IgD-negative memory B cell (primary cell): Measurements from ENCODE around the gene GNB3. TPM values are rescaled to one million over a fixed set of nuclear protein-coding genes. Genes with fewer than 3 reads are reported as not detected.
"Not testable (repeated sequence)": the region's sequence is repeated elsewhere in the genome, so short reads cannot be mapped to it uniquely, and the experiment has no call there.

Experiments
- H3K27ac Mint-ChIP-seq, 3 donors: one replicate each; pipeline ENCODE4 v1.8.0; 2020 to 2022; ENCODE audit warnings: mild to moderate bottlenecking in 3 of 3, mixed read lengths in 3 of 3, moderate library complexity in 1 of 3
- H3K27me3 Mint-ChIP-seq: one replicate; pipeline ENCODE4 v1.8.0; 2021; ENCODE audit warnings: mixed read lengths
- H3K36me3 Mint-ChIP-seq: one replicate; pipeline ENCODE4 v1.8.0; 2020; ENCODE audit warnings: mild to moderate bottlenecking, mixed read lengths
- H3K4me1 Mint-ChIP-seq, 3 donors: one replicate each; pipeline ENCODE4 v1.8.0; 2020 to 2022; ENCODE audit warnings: mixed read lengths in 3 of 3, mild to moderate bottlenecking in 1 of 3
- H3K4me3 Mint-ChIP-seq, 4 donors: one replicate each; pipeline ENCODE4 v1.8.0; 2020 to 2022; ENCODE audit warnings: mild to moderate bottlenecking in 4 of 4, mixed read lengths in 4 of 4, moderate library complexity in 3 of 4
- H3K9me3 Mint-ChIP-seq, 3 donors: one replicate each; pipeline ENCODE4 v1.8.0; 2020 to 2021; ENCODE audit warnings: mixed read lengths in 3 of 3, mild to moderate bottlenecking in 1 of 3
- polyA plus RNA-seq: library from polyadenylated mRNA; unstranded; fragments of 300-500 nt; fragmentation: Illumina TruSeq; gene quantifications from one replicate; pipeline ENCODE4 v1.2.3, GENCODE V29; 2021

Gene GNB3
- polyA plus RNA-seq, 1 donor from 2014 or later: not detected

GRCh38 chr12:6852651-6853354 lies 12.1 kb downstream of the GNB3 start:
- Mint-ChIP-seq H3K27me3 (no peaks in the 10 kb centered on the region), H3K36me3 (peaks cover 9% of the 10 kb centered on the region), H3K4me1 (peaks cover 10 to 21% (median 13%) of the 10 kb centered on the region in 3 donors), H3K9me3 (no peaks in the 10 kb centered on the region), H3K27ac (peak overlapping the region; percentile 80 to 100 (median 88)), H3K4me3 (peak overlapping the region; percentile 87 to 98 (median 96))

GRCh38 chr12:6853626-6854025 lies 12.9 kb downstream of the GNB3 start:
- no peaks in the 10 kb centered on the region for H3K9me3 Mint-ChIP-seq
- peaks cover 10% of the 10 kb centered on the region for H3K36me3 Mint-ChIP-seq
- H3K27ac Mint-ChIP-seq: peak overlapping the region in 2 of 3 donors; percentile 13 to 34
- H3K27me3 Mint-ChIP-seq: no peaks in the 10 kb centered on the region
- H3K4me3 Mint-ChIP-seq: peak overlapping the region in 3 of 4 donors; percentile 34 to 95 (median 87)
- H3K4me1 Mint-ChIP-seq: peaks cover 10 to 21% (median 14%) of the 10 kb centered on the region in 3 donors

DNA sequence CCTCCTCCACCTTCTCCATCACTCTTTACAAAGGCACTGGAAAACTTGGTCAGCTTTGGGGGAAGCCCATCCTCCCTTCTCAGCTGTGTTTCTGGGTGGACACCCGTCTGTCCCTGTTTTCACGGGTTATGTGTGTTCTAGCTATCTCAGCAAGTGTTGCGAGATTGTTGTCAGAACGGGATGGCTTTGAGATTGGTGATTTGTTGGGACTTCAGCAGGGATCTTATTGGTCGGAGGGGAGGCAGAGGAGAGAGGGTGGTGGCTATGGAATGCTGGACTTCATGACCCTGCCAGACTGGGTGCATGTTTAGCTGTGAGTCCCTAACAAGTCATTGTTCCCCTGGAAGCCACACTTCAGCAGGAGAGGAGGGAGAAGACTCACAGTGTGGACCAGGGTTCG lies 13.3 kb downstream of the GNB3 start:
- H3K4me3 Mint-ChIP-seq: peak overlapping the region in 1 of 4 donors; percentile 87
- no peaks in the 10 kb centered on the region for H3K9me3 Mint-ChIP-seq
- peaks cover 10 to 21% (median 14%) of the 10 kb centered on the region in 3 donors for H3K4me1 Mint-ChIP-seq
- H3K27ac Mint-ChIP-seq: peak overlapping the region in 1 of 3 donors; percentile 34
- H3K36me3 Mint-ChIP-seq: peaks cover 10% of the 10 kb centered on the region
- no peaks in the 10 kb centered on the region for H3K27me3 Mint-ChIP-seq

GRCh38 chr12:6855322-6855721 lies 14.6 kb downstream of the GNB3 start:
- H3K36me3 Mint-ChIP-seq: peaks cover 13% of the 10 kb centered on the region
- H3K27ac Mint-ChIP-seq: no peak overlapping the region
- no peak overlapping the region for H3K4me3 Mint-ChIP-seq
- H3K9me3 Mint-ChIP-seq: no peaks in the 10 kb centered on the region
- H3K4me1 Mint-ChIP-seq: peaks cover 8 to 14% (median 14%) of the 10 kb centered on the region in 3 donors
- no peaks in the 10 kb centered on the region for H3K27me3 Mint-ChIP-seq

DNA sequence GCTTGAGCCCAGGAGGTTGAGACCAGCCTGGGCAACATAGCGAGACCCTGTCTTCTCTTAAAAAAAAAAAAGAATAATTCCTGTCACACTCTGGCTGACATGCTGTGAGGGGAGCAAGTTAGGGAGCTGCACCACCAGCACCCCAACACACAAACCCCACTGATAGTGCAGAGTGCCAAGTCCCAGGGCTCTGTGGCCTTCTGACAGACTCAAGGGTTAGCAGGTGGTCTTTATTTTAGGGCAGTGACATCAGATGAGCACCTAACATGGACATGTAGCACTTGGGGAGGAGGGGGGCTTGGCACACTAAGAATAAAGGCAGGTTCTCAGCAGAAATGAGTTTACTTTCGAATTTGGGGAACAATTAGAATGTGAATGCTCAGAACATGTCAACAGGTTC lies 18.1 kb downstream of the GNB3 start:
- no peak overlapping the region for H3K27ac Mint-ChIP-seq
- H3K9me3 Mint-ChIP-seq: no peaks in the 10 kb centered on the region
- peaks cover 2 to 6% (median 2%) of the 10 kb centered on the region in 3 donors for H3K4me1 Mint-ChIP-seq
- H3K4me3 Mint-ChIP-seq: no peak overlapping the region
- peaks cover 13% of the 10 kb centered on the region for H3K36me3 Mint-ChIP-seq
- H3K27me3 Mint-ChIP-seq: no peaks in the 10 kb centered on the region

DNA sequence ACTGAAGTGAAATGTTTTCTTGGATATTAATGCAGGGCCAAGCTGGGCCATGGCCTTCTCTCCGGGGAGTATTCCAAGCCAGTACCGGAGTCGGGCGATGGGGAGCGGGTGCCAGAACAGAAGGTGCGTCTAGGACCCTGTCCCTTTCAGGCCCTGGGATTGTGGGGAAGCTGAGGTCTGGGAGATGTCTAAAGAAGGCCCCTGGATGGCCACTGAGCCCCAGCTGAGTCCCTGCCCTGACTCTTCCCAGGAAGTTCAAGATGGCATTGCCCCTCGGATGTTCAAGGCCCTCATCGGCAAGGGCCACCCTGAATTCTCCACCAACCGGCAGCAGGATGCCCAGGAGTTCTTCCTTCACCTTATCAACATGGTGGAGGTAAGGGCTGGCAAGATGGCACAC lies 19.4 kb downstream of the GNB3 start:
- H3K4me3 Mint-ChIP-seq: peak overlapping the region in 1 of 4 donors; percentile 14
- no peaks in the 10 kb centered on the region for H3K27me3 Mint-ChIP-seq
- peaks cover 13% of the 10 kb centered on the region for H3K36me3 Mint-ChIP-seq
- H3K27ac Mint-ChIP-seq: no peak overlapping the region
- H3K9me3 Mint-ChIP-seq: no peaks in the 10 kb centered on the region
- peaks cover 0 to 5% (median 2%) of the 10 kb centered on the region in 3 donors for H3K4me1 Mint-ChIP-seq

GRCh38 chr12:6860942-6861341 lies 20.2 kb downstream of the GNB3 start:
- H3K9me3 Mint-ChIP-seq: no peaks in the 10 kb centered on the region
- H3K36me3 Mint-ChIP-seq: peaks cover 10% of the 10 kb centered on the region
- no peak overlapping the region for H3K27ac Mint-ChIP-seq
- H3K27me3 Mint-ChIP-seq: no peaks in the 10 kb centered on the region
- peaks cover 0 to 5% (median 2%) of the 10 kb centered on the region in 3 donors for H3K4me1 Mint-ChIP-seq
- peak overlapping the region in 1 of 4 donors; percentile 74 for H3K4me3 Mint-ChIP-seq

- H3K9me3 Mint-ChIP-seq: no peaks in the 10 kb centered on the region
- peaks cover under 1 to 5% (median 2%) of the 10 kb centered on the region in 3 donors for H3K4me1 Mint-ChIP-seq
- H3K4me3 Mint-ChIP-seq: peak overlapping the region in 1 of 4 donors; percentile 74
- no peaks in the 10 kb centered on the region for H3K27me3 Mint-ChIP-seq
- peaks cover 10% of the 10 kb centered on the region for H3K36me3 Mint-ChIP-seq
- no peak overlapping the region for H3K27ac Mint-ChIP-seq
Measured at GRCh38 chr12:6861391-6861790, 20.7 kb downstream of the GNB3 start.

DNA sequence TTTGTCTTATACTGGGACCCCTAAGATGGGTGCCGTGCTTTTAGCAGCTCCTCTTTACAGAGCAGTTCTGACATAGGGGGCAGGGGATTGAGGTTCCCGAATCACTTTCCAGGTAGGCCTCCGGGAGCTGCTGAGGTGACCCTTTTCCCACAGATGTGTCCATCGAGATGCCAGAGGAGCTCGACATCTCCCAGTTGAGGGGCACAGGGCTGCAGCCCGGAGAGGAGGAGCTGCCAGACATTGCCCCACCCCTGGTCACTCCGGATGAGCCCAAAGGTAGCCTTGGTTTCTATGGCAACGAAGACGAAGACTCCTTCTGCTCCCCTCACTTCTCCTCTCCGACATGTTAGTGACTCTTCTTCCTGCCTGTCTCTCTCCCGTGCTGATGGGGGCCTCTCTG lies 22.3 kb downstream of the GNB3 start:
- Mint-ChIP-seq H3K27ac (no peak overlapping the region), H3K36me3 (peaks cover 2% of the 10 kb centered on the region), H3K4me1 (peaks cover 0 to 3% (median 0%) of the 10 kb centered on the region in 3 donors), H3K9me3 (no peaks in the 10 kb centered on the region), H3K4me3 (peak overlapping the region in 1 of 4 donors; percentile 43), H3K27me3 (no peaks in the 10 kb centered on the region)

DNA sequence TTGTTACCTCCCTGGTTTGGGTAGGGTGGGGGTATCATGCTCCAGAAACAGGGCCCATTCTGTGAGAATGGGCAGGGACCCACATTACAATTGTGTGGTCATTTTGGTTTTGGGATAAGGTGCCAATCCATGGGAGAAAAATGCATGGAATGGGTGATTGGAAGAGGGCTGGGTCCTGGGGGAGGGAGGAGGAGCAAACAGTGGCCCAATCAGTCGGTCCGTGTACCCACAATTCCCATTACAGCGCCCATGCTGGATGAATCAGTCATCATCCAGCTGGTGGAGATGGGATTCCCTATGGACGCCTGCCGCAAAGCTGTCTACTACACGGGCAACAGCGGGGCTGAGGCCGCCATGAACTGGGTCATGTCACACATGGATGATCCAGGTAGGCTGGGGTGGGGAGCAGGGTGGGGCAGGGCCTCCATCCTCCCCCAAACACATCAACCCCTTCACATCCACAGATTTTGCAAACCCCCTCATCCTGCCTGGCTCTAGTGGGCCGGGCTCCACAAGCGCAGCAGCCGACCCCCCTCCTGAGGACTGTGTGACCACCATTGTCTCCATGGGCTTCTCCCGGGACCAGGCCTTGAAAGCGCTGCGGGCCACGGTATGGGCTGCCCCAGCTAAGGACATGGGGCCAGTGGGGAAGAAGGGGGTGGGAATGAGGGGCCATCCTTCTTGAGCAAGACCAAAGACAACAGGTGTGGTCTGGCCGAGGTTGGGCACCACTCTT lies 23.0 kb downstream of the GNB3 start:
- Mint-ChIP-seq H3K4me1 (peaks cover 4 to 8% (median 5%) of the 10 kb centered on the region in 3 donors), H3K27me3 (no peaks in the 10 kb centered on the region), H3K27ac (no peak overlapping the region), H3K36me3 (peaks cover 2% of the 10 kb centered on the region), H3K9me3 (no peaks in the 10 kb centered on the region), H3K4me3 (peak overlapping the region in 3 of 4 donors; percentile 17 to 52 (median 41))

DNA sequence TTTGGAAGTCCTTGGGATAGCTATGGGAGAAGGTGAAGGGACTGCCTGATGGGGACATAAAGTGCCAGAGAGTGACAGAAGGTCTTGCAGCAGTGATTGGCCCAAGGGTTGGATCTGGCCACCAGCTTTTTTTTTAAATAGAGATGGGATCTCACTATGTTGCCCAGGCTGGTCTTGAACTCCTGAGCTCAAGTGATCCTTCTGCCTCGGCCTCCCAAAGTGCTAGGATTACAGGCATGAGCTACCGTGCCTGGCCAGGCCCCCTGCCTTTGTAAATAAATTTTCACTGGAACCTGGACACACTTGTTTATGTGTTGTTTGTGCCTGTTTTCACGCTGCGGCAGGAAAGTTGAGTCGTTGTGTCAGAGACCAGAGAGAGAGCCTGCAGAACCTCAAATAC lies 24.6 kb downstream of the GNB3 start:
- Mint-ChIP-seq H3K27ac (peak overlapping the region in 2 of 3 donors; percentile 26 to 39), H3K4me1 (peaks cover 14 to 17% (median 15%) of the 10 kb centered on the region in 3 donors)

DNA sequence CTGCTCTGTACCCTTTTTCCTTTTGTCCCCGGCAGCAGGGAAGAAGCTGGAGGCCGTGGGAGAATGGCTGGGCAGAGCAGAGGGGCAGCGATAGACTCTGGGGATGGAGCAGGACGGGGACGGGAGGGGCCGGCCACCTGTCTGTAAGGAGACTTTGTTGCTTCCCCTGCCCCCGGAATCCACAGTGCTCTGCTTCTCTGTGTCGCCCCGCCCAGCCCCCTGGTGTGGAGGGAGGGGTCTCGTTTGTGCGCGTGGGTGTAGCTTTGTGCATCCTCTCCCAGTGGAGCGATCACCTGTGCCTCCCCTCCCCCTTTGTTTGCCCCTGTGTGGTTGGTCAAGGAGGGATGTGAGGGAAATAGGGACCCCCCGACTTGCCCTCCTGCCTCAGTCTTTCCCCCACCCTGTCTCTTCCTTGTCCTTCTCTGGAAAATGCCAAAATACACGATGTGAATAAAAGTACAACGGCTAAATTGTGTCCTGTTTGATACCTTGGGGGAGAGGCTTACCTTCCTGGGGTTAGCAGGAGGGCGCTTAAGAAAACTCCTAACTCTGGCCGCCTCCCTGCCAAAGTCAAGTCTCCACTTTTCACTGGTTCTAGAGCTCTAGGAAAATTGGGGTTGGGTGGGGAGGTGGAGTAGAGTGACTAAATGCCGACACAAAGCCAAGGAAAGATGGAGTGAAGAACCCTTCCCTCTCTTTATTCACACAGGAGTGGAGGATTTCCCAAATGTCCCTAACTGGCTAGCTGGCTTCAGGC lies 25.6 kb downstream of the GNB3 start:
- Mint-ChIP-seq H3K4me1 (peaks cover 14 to 24% (median 24%) of the 10 kb centered on the region in 3 donors), H3K36me3 (no peaks in the 10 kb centered on the region), H3K27ac (peak overlapping the region in 2 of 3 donors; percentile 8 to 79), H3K27me3 (no peaks in the 10 kb centered on the region), H3K4me3 (peak overlapping the region; percentile 93 to 98 (median 94)), H3K9me3 (no peaks in the 10 kb centered on the region)

More for the DNA sequence above, 24.6 kb downstream of the GNB3 start:
- not testable (repeated sequence) for H3K27me3 Mint-ChIP-seq, H3K9me3 Mint-ChIP-seq, H3K36me3 Mint-ChIP-seq
- peak overlapping the region in 3 of 4 donors; percentile 12 to 77 (median 64) for H3K4me3 Mint-ChIP-seq

DNA sequence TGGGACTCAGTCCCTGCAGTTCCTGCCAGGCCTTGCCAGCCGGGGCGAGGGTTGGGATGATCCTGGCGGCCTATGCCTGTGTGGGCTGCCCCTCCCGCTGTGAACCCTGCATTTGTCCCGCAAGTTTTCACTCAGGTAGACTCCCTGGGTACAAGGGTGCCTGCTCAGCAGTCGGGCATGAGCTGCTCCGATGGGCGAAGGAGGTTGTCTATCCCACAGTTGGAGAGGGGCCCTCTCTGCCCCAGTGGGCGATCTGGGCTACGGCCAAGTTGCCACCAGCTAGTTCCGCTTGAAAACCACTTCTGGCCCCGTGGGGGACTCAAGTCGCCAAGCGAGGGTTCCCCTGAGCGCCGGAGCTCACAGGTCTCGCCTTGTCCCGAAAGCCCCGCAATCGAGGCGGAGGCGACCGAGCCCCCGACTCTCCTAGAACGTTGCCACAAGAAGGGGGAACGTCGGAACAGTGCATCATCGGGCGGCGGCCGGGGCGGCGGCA lies 26.2 kb downstream of the GNB3 start:
- peak overlapping the region; percentile 8 to 79 (median 78) for H3K27ac Mint-ChIP-seq
- no peaks in the 10 kb centered on the region for H3K9me3 Mint-ChIP-seq
- peak overlapping the region; percentile 93 to 98 (median 94) for H3K4me3 Mint-ChIP-seq
- no peaks in the 10 kb centered on the region for H3K36me3 Mint-ChIP-seq
- no peaks in the 10 kb centered on the region for H3K27me3 Mint-ChIP-seq
- peaks cover 18 to 29% (median 27%) of the 10 kb centered on the region in 3 donors for H3K4me1 Mint-ChIP-seq

DNA sequence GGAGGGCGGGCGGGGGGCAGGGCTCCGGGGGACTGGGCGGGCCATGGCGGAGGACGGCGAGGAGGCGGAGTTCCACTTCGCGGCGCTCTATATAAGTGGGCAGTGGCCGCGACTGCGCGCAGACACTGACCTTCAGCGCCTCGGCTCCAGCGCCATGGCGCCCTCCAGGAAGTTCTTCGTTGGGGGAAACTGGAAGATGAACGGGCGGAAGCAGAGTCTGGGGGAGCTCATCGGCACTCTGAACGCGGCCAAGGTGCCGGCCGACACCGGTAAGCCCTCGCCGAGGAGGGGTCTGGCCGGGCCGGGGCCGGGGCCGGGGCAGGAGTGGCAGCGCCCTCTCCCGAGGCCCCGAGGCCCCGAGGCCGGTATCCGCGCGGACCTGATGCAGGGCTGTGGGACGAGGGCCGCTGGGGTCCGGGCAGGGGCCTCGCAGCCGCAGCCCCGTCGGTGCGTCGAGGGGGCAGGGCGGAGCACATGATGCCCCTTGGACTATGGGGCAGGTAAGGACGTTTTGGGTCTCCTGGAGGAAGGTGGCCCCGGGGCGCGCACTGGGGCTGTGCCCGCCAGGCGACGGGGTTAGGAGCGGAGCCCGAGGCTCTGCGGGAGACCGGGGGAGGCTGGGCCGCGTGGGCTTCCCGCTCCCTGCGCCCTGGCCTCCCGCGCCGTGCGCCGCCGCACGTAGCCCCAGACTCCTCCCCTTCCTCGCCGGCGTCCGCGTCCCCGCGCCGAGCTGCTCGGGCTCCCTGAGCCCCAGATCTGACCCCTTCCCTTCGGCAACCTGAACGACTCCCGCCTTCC lies 26.9 kb downstream of the GNB3 start, which contains the start of gene TPI1:
TPI1 (plus strand) TSS at position 119 of the 798 bp plus-strand sequence; CDS start at position 155, 36 bp downstream.
- Mint-ChIP-seq H3K4me1 (peaks cover 23 to 33% (median 33%) of the 10 kb centered on the region in 3 donors), H3K36me3 (peaks cover 1% of the 10 kb centered on the region), H3K27ac (peak within 1 kb of the TSS; percentile 84 to 98 (median 90)), H3K9me3 (no peaks in the 10 kb centered on the region), H3K4me3 (peak within 1 kb of the TSS; percentile 93 to 98 (median 96)), H3K27me3 (no peaks in the 10 kb centered on the region)
